Measurements from ENCODE around the gene AURKA.
"Not testable (repeated sequence)": the region's sequence is repeated elsewhere in the genome, so short reads cannot be mapped to it uniquely, and the experiment has no call there.

Gene AURKA

DNA sequence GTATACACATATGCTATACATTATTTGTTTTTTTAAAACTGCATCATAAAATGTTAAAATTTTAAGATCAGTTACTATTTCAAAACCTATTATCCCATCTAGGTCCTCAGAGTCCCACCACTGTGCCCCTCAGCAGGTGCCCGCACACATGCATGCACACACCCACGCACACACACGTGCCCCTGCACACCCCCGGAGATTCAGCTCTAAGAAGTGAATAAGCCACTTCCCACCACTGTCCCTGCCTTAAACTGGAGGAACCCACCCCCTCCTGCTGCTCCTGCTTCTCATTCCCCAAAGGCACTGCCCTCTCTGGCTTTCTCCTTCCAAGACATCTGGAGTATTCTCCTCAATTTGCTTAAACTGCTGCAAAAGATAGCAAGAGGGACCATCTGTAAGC is 38.7 kb downstream of the AURKA start:
- DNase-seq, result no peak

DNA sequence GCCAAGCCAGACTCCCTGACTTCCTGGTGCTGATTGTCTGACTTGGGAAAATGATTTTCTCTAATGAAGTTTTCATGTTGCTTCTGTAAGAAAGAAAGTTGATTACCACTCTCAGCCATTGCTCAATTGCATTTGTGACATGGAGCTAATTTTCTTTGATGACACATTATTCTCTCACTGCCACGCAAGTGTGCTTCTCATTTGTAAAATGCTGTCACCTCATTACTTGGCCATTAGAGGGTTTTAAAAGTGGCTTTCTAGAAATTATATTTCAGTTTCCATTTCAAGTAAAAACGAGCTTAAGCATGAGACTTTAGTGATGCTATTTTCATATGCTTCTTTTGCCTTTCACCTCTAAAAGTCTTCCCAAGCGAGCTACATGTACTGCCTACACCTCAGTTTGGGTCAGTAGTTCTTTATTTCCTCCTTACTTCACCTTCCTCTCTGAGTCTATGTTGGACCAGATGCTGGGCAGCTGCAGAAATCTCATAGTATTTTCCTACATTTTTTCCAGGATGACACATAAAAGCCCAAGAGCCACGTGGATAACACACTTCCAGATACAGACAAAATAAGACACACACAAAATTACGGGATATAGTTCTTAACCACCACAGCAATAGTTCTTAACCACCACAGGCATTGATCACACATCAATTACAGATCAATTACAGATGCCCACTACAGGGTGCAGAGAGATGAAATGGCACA is 39.5 kb downstream of the AURKA start:
- no peak for DNase-seq

DNA sequence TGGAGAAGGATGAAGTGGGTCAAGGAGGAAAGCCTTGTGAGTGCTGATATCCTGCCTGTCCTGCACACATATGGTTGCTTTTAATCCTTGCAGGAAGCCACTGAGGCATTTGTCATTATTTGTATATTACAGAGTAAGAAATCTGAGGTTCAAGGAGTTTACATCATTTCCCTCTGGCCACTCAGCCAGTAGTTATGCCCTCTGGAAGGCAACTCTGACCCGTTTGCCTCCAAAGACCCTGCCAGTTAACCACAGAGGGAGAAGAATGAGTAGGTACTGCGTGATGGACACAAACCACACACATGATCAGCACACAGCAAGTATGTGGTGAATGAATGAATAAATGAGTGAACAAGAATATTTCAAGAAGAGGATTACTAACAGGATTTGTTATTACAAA is 41.2 kb downstream of the AURKA start:
- no peak for DNase-seq

DNA sequence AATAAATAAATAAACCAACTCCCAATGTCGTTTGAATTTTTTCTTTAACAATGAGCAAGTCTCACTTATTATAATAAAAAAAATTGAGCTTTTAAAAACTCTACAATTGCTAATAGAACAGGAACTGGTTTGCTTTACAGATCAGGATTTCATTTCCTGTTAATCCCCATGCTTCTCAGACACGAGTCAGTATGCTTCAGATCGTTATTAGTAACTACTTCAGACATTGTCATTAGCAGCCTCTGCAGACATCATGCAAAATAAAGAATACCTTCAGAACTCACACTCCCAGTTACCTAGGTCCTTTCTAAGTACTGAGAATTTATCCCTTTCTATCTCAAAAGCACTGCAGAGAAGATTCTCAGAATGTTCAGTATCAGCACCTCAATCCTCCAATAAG is 43.3 kb downstream of the AURKA start:
- DNase-seq, result no peak

DNA sequence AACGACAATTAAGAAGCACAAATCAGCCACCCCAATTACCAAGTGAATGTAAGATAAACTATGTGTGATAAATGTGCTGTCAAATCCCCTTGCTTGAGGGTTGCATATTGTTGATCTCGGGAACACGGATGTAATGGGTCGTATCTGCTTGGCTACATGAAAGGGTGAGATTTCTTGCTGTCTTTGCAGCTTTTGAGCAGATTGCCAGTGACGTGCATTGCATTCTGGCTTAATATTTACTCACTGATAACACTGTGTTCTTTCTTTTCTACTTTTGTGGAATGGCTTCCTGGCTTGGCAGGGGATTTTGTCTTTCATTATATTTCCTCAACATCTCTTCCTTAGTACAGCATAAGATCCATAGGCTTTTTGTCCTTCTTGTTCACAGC is 43.7 kb downstream of the AURKA start:
- no peak for DNase-seq

DNA sequence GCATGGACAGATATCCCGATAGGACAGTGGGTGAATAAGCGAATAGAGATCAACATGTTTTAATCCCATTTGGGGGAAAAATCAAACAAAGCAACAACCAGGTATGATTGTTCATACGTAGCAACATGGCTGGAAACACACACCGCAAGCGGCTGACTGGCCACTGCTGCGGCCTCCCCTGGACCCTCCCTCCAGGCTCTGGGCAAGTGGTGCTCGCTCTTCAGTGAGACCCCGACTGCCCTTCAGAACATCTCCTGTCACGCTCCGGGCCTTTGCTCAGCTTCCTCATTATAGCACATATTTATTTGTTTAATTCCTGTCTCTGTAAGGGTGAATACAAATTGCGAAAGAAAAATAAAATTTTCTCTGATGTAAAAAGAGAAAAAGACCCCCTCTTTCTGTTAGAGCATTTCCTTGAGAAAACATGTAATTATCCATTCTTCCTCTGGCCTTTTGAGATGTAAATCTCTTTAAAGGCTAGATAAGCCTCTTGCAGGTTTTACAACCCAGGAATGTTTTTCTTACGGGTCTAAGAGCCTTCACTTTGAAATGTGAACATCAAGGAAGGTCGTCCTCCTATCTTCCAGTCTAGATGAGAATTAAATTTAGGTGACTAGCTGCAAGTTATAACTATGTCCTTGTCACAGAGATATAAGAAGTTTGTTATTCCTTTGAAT is 44.2 kb downstream of the AURKA start:
- no peak for DNase-seq

DNA sequence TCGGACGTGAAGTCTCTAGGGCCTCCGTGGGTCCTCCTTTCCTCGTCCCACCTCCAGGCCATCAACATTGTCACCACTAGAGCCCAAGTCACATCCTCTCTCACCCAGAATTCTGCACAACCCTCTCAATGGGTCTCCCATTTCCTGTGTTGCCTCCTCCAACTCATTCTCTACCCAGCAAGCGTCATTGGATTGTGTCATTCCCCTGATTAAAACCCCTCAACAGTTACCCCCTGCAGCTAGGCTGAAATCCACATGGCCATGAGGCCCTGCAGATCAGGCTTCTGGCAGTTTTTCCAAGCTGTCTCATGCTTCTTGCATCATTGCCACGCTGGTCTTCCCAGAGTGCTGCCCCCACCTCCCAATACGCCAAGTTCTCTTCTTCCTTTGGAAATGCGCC is 46.1 kb downstream of the AURKA start:
- no peak for DNase-seq

DNA sequence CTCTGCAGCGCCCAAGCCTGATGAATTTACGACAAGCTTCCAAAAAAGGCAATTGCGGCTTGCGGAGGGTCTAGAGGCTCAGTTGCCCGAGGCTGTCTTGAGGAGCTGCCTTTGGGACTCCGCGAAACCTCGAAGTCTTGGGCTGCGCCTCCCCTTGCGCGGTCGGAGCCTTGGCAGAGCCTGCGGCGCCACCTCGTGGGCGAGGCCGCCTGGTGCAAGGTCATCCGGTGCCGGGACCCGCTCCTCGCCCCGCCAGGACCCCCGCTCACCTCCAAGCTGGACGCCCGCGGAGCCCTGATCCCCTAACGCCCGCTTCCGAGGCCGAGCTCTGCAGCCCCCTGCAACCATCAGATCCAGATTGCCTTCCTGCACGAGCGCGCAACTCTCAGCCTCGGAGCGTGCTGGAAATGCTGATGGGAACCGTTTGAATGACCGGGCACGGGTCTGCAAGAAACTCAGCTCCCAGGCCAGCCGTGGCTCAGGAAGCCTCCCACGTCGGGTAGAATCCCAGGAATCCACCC is 48.1 kb downstream of the AURKA start:
- no peak for DNase-seq

DNA sequence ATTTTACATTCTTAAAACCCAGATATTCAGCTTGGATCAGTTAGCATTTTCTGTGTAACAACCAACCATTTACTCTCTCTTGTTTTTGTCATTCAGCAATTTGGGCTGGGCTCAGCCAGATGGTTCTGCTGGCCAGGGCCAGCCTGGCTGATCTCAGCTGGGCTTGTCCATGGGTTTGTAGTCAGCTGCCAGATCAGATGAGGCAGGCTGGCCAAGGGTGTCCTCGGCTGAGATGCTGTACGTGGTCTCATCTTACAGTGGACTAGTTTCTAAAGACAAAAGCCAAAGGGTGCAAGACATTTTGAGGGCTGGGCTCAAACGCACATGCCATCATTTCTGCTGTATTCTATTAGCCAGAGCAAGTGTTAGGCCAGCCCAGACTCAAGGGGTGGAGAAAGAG is 49.2 kb downstream of the AURKA start:
- DNase-seq, result no peak

DNA sequence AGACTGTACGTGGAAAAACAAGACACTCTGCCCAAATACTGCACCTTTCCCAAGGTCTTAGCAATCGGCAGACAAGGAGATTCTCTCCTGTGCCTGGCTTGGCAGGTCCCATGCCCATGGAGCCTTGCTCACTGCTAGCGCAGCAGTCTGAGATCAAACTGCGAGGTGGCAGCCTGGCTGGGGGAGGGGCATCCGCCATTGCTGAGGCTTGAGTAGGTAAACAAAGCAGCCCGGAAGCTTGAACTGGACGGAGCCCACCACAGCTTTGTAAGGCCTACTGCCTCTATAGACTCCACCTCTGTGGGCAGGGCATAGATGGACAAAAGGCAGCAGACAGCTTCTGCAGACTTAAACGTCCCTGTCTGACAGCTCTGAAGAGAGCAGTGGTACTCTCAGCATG is 55.3 kb downstream of the AURKA start:
- DNase-seq, result not testable (repeated sequence)

DNA sequence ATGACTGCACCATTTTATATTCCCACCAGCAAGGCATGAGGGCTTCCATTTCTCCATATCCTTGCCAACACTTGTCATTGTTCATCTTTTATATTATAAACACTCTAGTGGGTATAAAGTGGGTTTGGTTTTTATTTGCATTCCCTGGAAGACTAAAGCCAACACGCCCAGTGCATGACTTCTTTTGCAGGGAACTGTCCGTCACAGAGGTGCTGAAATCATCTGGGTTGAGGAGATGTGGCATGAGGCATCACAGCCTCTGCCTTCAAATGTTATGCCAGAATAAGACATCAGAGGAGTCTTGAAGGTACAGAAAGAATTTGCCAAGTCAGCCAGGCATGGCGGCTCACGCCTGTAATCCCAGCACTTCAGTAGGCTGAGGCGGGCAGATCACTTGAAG is 63.2 kb downstream of the AURKA start:
- DNase-seq, result peak; percentile 38

DNA sequence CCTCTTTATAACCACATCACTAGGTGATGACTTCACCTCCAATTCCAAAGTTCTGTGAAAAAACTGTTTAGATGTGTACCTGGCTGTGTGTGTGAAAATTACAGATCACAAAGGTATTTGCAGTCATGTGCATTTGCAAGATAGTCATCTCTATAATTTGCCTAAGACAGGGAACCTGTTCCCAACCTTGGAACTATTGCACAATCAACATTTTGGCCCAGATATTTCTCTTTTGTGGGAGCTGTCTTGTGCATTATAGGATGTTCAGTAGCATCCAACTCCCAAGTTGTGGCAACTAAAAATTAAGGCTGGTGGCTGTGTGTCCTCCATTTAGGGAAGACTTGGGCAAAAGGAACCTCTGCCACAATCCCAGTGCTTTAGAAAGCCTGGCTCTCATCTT is 67.2 kb downstream of the AURKA start:
- no peak for DNase-seq

DNA sequence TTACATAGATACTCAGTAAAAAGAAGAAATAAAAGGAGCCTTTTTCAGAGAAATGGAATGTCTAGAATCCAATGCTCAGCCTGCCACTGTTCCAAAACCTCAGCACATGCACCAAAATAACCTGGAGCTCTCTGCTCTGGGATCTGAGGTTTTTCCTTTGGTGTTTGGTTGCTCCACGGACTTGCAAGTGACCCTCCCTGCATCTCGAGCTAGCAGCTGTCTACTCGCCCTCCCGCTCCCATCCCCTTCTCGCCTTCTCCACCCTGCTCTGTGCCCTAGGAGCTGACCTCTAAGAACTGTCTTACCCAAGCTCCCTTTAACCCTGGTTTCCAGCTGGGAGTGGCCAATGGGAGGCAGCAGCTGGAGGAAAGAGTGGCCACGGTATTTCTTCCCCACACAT is 68.4 kb downstream of the AURKA start:
- DNase-seq, result no peak

DNA sequence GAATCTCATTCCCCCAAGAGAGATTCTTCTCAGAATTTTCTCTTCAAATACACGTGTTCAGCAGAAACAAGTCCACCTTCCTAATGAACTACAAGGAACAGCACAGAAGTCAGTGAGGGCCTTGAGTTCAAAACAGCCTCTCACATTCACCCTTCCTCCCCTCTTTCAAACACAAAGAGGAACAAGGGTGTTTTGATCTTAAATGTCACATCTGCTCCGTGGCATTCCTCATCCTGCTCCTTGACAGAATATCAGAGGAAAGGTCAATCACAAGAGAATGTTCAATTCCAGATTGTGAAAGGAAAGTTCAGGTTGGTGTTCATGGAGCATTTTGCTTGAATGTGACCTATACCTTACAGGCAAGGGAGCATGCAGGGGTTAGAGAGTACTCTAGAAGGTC is 68.8 kb downstream of the AURKA start:
- DNase-seq, result no peak

DNA sequence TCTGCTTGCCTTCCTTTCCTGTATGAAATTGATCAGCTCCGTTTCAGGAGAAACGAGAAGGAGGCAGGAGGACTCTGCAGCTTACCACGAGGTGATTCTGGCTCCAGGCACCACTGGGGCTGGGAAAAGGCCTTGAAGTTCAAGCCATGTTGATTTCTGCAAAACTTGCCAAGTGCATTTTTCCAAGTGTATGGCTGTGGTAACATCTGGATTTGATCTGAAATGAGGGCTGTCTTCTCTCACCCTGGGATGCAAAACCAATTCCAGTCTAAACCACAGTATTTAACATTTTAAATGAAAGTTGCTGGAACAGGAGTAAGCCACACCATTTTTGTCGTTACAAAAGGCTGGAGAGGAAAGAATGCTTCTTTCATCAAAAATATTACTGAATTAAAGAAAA is 69.3 kb downstream of the AURKA start:
- peak; percentile 39 for DNase-seq

All from right hindlimb (tissue), 1 donor.